ENCODE measurements around the gene METTL22. TPM values are rescaled to one million over a fixed set of nuclear protein-coding genes. Genes with fewer than 3 reads are reported as not detected.
A peak's percentile ranks its signal among the peaks of the same experiment; 100 is the strongest.

Gene METTL22
- polyA plus RNA-seq, 1 donor from 2014 or later, result 51.3 TPM

GRCh38 chr16:8621222-8621571 is 301 bp upstream of the METTL22 start:
- Histone ChIP-seq H4K20me1 (ENCODE audit: insufficient read depth) (no peaks in the 10 kb centered on the region), H3K36me3 (ENCODE audit: insufficient read depth, low read length) (no peaks in the 10 kb centered on the region), H3K9me3 (ENCODE audit: low read length) (no peaks in the 10 kb centered on the region), H3K4me3 (ENCODE audit: low read length) (peak overlapping the region; percentile 87), H2AFZ (ENCODE audit: low read depth, low read length) (no peak overlapping the region), H3K9ac (ENCODE audit: low read length) (peak overlapping the region; percentile 90), H3K79me2 (replicated peaks; ENCODE audit: insufficient read depth, low read length) (peaks cover 35% of the 10 kb centered on the region), H3F3A (ENCODE audit: insufficient read depth, low read length, poor library complexity, severe bottlenecking) (no peaks in the 10 kb centered on the region), H3K4me2 (ENCODE audit: low read length) (no peak overlapping the region), H3K9me2 (ENCODE audit: insufficient read depth, low read length) (no peaks in the 10 kb centered on the region), H3K27ac (ENCODE audit: low read length) (no peak overlapping the region), H3K27me3 (ENCODE audit: insufficient read depth, low read depth, low read length) (no peaks in the 10 kb centered on the region)
- TF ChIP-seq EP300 (conservative IDR thresholded peaks at IDR 0.05; ENCODE audit: poor library complexity, severe bottlenecking) (no peak), RAD21 (conservative IDR thresholded peaks at IDR 0.05) (no peak), CTCF (IDR thresholded peaks at IDR 0.05; ENCODE audit: poor library complexity, severe bottlenecking) (no peak), EZH2 (IDR thresholded peaks at IDR 0.05; ENCODE audit: borderline replicate concordance, insufficient read depth, low read length, poor library complexity, severe bottlenecking) (no peak), SMC3 (conservative IDR thresholded peaks at IDR 0.05; ENCODE audit: poor library complexity) (no peak), POLR2AphosphoS5 (IDR thresholded peaks at IDR 0.05) (no peak), TAF1 (IDR thresholded peaks at IDR 0.05; ENCODE audit: low read depth) (no peak), MXI1 (conservative IDR thresholded peaks at IDR 0.05; ENCODE audit: poor library complexity, severe bottlenecking) (no peak)
- TF ChIP-seq, protein P1, sequence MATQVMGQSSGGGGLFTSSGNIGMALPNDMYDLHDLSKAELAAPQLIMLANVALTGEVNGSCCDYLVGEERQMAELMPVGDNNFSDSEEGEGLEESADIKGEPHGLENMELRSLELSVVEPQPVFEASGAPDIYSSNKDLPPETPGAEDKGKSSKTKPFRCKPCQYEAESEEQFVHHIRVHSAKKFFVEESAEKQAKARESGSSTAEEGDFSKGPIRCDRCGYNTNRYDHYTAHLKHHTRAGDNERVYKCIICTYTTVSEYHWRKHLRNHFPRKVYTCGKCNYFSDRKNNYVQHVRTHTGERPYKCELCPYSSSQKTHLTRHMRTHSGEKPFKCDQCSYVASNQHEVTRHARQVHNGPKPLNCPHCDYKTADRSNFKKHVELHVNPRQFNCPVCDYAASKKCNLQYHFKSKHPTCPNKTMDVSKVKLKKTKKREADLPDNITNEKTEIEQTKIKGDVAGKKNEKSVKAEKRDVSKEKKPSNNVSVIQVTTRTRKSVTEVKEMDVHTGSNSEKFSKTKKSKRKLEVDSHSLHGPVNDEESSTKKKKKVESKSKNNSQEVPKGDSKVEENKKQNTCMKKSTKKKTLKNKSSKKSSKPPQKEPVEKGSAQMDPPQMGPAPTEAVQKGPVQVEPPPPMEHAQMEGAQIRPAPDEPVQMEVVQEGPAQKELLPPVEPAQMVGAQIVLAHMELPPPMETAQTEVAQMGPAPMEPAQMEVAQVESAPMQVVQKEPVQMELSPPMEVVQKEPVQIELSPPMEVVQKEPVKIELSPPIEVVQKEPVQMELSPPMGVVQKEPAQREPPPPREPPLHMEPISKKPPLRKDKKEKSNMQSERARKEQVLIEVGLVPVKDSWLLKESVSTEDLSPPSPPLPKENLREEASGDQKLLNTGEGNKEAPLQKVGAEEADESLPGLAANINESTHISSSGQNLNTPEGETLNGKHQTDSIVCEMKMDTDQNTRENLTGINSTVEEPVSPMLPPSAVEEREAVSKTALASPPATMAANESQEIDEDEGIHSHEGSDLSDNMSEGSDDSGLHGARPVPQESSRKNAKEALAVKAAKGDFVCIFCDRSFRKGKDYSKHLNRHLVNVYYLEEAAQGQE (IDR thresholded peaks at IDR 0.05; ENCODE audit: borderline replicate concordance), result no peak

- no peaks in the 10 kb centered on the region for H3K27me3 ChIP-seq (ENCODE audit: insufficient read depth, low read depth, low read length)
- H4K20me1 ChIP-seq (ENCODE audit: insufficient read depth), result no peaks in the 10 kb centered on the region
- H3K27ac ChIP-seq (ENCODE audit: low read length), result peak overlapping the region; percentile 80
- peak overlapping the region; percentile 87 for H3K4me2 ChIP-seq (ENCODE audit: low read length)
- no peaks in the 10 kb centered on the region for H3K9me2 ChIP-seq (ENCODE audit: insufficient read depth, low read length)
- H3K79me2 ChIP-seq (replicated peaks; ENCODE audit: insufficient read depth, low read length), result peaks cover 35% of the 10 kb centered on the region
- H3K9me3 ChIP-seq (ENCODE audit: low read length), result no peaks in the 10 kb centered on the region
- no peaks in the 10 kb centered on the region for H3K36me3 ChIP-seq (ENCODE audit: insufficient read depth, low read length)
- H2AFZ ChIP-seq (ENCODE audit: low read depth, low read length), result peak overlapping the region; percentile 74
- TF ChIP-seq, protein P1 (IDR thresholded peaks at IDR 0.05; ENCODE audit: borderline replicate concordance), result no peak
- TF ChIP-seq POLR2AphosphoS5 (IDR thresholded peaks at IDR 0.05) (no peak), EZH2 (IDR thresholded peaks at IDR 0.05; ENCODE audit: borderline replicate concordance, insufficient read depth, low read length, poor library complexity, severe bottlenecking) (no peak), CTCF (IDR thresholded peaks at IDR 0.05; ENCODE audit: poor library complexity, severe bottlenecking) (no peak), RAD21 (conservative IDR thresholded peaks at IDR 0.05) (no peak), MXI1 (conservative IDR thresholded peaks at IDR 0.05; ENCODE audit: poor library complexity, severe bottlenecking) (no peak), SMC3 (conservative IDR thresholded peaks at IDR 0.05; ENCODE audit: poor library complexity) (no peak)
- H3K4me3 ChIP-seq (ENCODE audit: low read length), result peak overlapping the region; percentile 87
- H3K9ac ChIP-seq (ENCODE audit: low read length), result peak overlapping the region; percentile 90
- no peaks in the 10 kb centered on the region for H3F3A ChIP-seq (ENCODE audit: insufficient read depth, low read length, poor library complexity, severe bottlenecking)
These were observed 788 bp downstream of the METTL22 start for GRCh38 chr16:8622315-8622656.
